ENCODE measurements around the gene FAM120A.

The FAM120A gene

GRCh38 chr9:93595861-93596365 lies 144.4 kb downstream of the FAM120A start:
- DNase-seq (ENCODE audit: low read depth in 2 of 2): no peak

- no peak for DNase-seq (ENCODE audit: low read depth in 2 of 2)
Measured at GRCh38 chr9:93596399-93596798, 144.9 kb downstream of the FAM120A start.

GRCh38 chr9:93597142-93597706 lies 145.7 kb downstream of the FAM120A start:
- DNase-seq (ENCODE audit: low read depth in 2 of 2): no peak

- DNase-seq (ENCODE audit: low read depth in 2 of 2): no peak
Measured at GRCh38 chr9:93597871-93598646, 146.6 kb downstream of the FAM120A start.

- DNase-seq (ENCODE audit: low read depth in 2 of 2): no peak
Measured at GRCh38 chr9:93598647-93599241, 147.3 kb downstream of the FAM120A start.

- DNase-seq (ENCODE audit: low read depth in 2 of 2): no peak
Measured at GRCh38 chr9:93599571-93600403, 148.3 kb downstream of the FAM120A start.

- DNase-seq (ENCODE audit: low read depth in 2 of 2): no peak
Measured at GRCh38 chr9:93600504-93600903, 149.0 kb downstream of the FAM120A start.

- DNase-seq (ENCODE audit: low read depth in 2 of 2): no peak
Measured at GRCh38 chr9:93601063-93601462, 149.6 kb downstream of the FAM120A start.

GRCh38 chr9:93601666-93602065 lies 150.2 kb downstream of the FAM120A start:
- DNase-seq (ENCODE audit: low read depth in 2 of 2): no peak

- DNase-seq (ENCODE audit: low read depth in 2 of 2): no peak
Measured at GRCh38 chr9:93603011-93603410, 151.5 kb downstream of the FAM120A start.

- no peak for DNase-seq (ENCODE audit: low read depth in 2 of 2)
Measured at GRCh38 chr9:93603906-93604326, 152.4 kb downstream of the FAM120A start.

- no peak for DNase-seq (ENCODE audit: low read depth in 2 of 2)
Measured at GRCh38 chr9:93606187-93606586, 154.7 kb downstream of the FAM120A start.

GRCh38 chr9:93610206-93610605 lies 158.7 kb downstream of the FAM120A start:
- no peak for DNase-seq (ENCODE audit: low read depth in 2 of 2)

- DNase-seq (ENCODE audit: low read depth in 2 of 2): no peak
Measured at GRCh38 chr9:93612052-93612795, 160.7 kb downstream of the FAM120A start.

- no peak for DNase-seq (ENCODE audit: low read depth in 2 of 2)
Measured at GRCh38 chr9:93612796-93613154, 161.3 kb downstream of the FAM120A start.

- DNase-seq (ENCODE audit: low read depth in 2 of 2): no peak
Measured at GRCh38 chr9:93613174-93613573, 161.7 kb downstream of the FAM120A start.

GRCh38 chr9:93613791-93614190 lies 162.3 kb downstream of the FAM120A start:
- no peak for DNase-seq (ENCODE audit: low read depth in 2 of 2)

GRCh38 chr9:93614830-93615468 lies 163.5 kb downstream of the FAM120A start:
- DNase-seq (ENCODE audit: low read depth in 2 of 2): no peak

Data from stimulated activated CD8-positive, alpha-beta memory T cell treated with anti-CD3 and anti-CD28 coated beads, Interleukin-7, amount 100 ng/mL, for 1 hour (primary cell).